Femur (tissue), 1 donor: ENCODE data around the gene EVI2A.
"Not testable (repeated sequence)": the region's sequence is repeated elsewhere in the genome, so short reads cannot be mapped to it uniquely, and the experiment has no call there.

Experiments used
- DNase-seq: peaks from one replicate; pipeline ENCODE4 v3.0.0-alpha.2; 2017

EVI2A gene, protein sequence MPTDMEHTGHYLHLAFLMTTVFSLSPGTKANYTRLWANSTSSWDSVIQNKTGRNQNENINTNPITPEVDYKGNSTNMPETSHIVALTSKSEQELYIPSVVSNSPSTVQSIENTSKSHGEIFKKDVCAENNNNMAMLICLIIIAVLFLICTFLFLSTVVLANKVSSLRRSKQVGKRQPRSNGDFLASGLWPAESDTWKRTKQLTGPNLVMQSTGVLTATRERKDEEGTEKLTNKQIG

DNA sequence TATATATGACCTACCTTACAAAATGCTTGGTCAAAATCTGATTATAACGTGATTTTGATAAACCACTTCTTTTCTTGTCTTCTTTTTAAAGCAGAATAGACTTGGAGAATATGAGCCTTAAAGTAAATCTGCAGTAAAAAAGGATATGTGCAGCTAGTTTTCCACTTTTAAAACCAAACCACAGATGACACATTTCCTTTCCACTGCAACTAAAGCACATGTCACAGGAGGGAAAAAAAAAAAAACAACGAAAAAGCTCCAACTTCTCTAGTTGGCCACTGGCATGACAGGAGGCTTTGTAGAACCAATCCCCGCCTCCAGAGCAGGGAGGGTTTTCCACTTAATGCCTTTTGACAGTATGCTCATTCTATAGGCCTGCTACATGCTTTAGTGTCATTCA is at the start of gene EVI2A:
Gene EVI2A (minus strand): TSS at position 142 of the 400 bp plus-strand sequence. CDS start 2,609 bp downstream, outside the sequence.
- peak; percentile 57 for DNase-seq

DNA sequence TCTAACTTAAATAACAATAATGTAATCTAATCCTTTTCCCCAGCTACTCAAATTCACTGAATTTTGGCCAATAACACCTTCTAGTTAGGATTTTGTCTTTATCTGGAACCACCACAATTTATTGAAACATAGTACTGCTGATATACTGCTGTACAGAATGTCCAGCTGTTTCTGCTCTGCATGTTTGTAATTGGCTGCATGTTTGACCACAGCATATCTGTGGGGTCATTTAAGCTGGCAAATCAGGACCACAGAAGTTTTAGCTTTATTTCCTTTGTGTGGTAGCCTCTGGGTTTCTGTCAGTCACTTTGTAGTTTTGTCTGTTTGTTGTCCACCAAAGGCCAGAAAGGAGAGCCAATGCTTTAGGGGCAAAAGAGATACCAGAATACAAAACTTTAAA is 47.8 kb upstream of the EVI2A start:
- no peak for DNase-seq

DNA sequence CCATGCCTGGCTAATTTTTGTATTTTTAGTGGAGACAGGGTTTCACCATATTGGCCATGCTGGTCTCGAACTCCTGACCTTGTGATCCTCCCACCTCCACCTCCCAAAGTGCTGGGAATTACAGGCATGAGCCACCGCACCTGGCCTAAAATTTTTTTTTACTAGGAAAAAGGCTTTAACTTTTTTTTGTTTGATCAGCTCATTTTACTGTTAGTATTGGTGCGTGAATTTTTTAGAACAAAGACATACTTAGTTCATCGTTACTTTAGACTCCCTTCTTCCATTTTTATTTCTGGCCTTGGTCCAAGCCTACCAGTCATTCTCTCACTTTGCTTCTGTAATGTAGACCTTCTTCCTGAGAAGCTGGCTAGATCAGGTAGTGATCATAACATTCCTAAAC is 44.7 kb upstream of the EVI2A start:
- DNase-seq = no peak

DNA sequence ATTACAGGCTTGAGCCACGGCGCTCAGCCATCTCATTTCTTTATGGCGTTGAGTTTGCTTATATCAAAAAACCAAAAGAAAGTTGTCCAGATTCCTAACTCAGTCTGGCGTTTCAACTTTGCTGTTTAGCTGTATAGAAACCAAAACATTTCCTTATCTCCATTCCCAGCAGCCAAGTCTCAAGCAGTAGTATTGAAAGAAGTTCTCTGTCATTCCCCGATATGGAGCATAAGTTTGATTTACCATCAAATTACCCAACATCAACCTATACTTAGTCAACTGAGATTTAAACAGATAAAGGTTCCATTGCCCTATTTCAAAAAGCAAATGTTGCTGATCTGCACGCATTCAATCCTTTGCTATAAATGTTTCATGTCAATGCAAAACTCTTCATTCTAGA is 42.6 kb upstream of the EVI2A start:
- no peak for DNase-seq

DNA sequence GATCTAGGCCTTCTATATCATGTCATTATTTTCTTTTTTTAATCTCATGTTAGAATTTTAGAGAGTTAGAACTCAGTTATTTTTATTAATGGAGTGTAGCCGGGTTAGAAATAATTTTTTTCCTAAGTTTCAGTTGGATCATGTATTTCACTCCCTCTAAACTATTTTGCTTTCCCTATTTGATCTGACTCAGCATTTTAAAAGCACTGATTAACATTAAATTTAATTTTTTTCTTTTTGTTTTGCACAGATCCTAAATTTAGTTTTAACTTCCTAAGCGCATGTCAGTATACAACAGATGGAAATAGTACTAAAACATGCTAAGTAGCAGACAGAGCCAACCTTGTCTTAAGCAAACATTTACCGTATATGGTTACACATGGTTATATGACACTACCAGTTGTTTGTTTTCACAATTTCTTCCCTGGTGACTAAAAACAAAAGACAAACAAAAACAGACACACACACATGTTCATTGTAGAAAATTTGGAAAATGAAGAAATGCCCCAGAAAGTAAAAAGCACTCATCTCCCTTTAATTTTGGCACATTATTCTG is 36.5 kb upstream of the EVI2A start:
- DNase-seq = no peak

DNA sequence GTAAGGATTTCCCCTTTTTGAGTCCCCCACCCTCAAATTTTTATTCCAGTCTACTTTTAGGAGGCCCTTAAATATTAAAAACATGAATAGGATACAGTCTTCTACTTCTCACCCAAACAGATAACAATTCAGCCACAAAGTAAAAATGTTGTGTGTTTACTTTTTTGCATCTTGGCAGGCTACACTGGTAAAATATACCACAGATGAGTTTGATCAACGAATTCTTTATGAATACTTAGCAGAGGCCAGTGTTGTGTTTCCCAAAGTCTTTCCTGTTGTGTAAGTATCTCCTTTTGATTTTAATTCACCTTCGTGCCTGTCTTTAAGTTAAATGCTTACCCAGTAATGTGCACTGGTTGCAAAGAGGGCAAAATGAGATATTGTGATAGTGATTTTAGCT is 35.7 kb upstream of the EVI2A start:
- no peak for DNase-seq

DNA sequence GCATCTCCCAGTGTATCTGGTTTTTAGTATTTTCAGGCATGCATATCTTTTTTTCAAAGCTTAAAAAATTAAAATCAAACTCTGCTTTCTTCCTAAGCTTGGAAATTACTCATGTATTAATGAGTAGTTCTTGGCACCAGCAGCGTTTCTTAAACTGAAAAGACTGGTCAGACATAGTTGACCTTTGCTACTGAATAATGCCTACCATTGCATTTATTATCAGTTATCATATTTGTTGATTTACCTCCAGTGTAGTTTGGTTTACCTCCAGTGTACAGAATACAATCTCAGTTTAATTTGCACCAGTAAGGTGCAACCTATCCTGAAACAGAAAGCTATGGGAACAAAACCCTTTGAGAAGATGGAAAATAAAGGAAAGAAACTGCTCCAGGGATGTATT is 34.5 kb upstream of the EVI2A start:
- no peak for DNase-seq

DNA sequence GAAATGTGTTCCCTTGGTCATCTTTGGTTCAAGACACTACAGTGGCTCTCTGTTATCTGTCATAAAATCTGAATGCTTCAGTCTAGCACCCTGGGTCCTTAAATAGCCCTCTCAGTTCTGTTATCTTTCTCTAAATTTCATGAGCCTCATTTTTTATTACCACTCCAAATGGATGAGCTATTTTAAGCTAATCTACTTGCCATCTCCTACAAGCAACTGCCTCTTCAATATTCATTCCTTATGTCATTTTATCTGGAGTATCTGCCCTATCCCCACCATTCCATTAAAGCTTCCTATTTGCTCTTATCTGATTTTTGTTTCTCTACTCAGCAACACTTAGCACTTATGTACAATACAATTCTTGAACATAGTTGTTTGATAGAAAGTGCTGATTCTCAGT is 28.0 kb upstream of the EVI2A start:
- DNase-seq = no peak

DNA sequence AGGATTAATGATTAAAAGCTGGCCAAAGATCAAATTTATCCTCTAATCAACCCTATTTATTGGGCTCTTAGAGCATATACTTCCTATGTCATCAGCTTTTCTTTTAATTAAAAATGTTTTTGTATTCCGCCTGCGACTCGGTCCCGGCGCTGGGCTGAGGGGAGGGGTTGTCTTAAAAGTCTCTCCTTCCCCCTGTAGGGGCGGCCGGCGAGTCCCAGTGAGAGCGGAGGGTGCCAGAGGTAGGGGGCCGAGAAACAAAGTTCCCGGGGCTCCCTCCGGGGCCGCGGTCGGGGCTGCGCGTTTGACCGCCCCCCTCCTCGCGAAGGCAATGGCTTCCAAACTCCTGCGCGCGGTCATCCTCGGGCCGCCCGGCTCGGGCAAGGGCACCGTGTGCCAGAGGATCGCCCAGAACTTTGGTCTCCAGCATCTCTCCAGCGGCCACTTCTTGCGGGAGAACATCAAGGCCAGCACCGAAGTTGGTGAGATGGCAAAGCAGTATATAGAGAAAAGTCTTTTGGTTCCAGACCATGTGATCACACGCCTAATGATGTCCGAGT is 23.8 kb upstream of the EVI2A start:
- DNase-seq = not testable (repeated sequence)

DNA sequence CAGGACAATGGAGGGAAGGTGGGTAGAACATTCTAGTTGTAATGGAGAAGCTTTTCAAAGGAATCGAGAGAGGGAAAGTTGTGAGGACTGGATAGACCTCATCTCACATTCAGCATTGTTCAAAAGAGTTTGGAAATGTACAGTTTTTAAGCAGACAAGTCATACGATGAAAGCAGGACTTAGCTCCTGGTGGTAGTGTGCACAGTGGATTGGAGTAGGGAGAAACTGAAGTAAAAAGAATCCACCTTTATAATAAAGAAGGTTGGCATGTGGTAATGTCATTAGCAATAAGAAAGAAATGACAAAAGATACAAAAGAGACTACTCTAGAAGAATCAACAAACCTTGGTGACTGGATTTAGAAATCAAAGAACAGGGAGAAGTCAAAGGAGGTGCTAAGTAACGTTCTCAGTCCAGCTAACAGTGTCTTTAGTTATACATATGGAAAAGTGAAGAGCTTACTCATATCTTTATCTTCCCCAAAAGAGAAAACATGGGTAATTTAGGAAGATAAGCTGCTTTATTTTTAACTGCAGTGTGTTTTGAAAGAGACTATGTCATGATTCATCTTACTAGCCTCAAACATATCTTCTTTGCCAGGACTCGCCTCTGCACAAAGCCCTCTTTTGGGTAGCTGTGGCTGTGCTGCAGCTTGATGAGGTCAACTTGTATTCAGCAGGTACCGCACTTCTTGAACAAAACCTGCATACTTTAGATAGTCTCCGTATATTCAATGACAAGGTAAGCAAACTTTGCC is 18.7 kb upstream of the EVI2A start:
- no peak for DNase-seq

DNA sequence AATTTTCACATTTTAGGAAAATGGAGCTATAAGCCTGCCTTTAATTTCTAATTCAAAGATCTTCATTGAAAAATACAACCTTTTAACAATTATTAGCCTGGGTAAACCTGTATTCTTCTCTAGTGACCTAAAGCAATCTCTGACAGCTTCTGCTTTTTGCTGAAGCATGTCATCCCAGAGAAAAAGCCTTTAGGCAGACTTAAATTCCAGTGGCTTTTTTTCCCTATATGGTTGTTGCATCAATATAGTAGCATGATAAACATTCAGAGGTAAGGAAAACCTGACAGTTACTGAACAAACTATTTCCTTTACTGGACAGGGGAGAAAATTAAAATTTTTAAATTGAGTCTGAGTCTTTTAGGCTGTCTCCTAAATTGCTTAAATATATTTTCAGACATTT is 7.8 kb upstream of the EVI2A start:
- no peak for DNase-seq

DNA sequence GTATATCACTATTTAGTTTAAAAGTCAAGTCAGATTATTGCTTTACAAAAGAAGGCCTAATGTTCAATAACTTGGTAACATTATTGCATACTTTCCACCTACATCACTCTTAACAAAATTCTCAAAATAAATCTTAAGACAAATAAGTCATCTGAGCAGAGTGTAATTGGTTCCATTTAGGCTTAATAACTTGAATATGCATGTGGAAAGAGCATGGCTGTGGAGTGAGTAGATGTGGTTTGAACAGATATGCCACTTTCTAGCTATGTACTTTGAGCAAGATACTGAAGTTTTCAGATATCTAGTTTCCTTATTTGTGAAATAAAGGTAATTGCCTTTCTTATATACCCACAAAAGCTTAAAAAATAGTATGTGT is 6.7 kb upstream of the EVI2A start:
- no peak for DNase-seq

DNA sequence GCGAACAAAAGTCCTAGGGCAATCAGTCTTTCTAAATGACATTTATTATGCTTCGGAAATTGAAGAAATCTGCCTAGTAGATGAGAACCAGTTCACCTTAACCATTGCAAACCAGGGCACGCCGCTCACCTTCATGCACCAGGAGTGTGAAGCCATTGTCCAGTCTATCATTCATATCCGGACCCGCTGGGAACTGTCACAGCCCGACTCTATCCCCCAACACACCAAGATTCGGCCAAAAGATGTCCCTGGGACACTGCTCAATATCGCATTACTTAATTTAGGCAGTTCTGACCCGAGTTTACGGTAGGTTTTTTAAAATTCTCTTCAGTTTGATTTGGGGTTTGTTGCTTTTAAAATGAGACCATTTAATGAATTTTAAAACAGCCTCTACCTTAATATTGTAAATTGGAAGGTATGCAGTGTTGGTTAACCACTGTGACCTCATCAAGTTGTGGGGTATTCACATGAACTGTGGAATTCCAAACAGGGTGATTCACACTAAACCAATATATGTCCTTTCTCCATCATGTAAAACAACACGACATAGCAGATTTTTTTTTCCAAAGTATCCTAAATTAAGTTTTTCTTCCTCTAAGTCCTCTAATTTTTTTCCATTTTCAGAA is 6.2 kb upstream of the EVI2A start:
- no peak for DNase-seq

DNA sequence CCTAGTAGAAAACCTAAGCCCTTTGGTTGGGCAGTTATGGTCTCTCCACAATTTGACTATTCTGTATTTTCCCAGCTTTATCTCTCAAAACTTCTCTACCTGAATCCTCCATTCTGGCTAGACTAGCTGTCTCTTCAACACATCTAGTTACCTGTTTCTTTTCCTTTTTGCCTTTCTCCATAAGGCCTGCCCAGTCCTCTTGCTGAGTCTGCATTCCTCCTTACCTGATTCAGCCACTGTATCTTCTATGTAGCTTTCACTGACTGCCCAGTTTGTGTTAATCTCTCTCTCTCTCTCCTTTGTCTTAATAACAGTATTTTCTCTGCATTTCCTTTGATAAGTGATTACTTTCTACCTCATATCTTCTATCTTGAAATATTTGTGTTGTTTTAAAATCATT is 2.1 kb upstream of the EVI2A start:
- DNase-seq = no peak

DNA sequence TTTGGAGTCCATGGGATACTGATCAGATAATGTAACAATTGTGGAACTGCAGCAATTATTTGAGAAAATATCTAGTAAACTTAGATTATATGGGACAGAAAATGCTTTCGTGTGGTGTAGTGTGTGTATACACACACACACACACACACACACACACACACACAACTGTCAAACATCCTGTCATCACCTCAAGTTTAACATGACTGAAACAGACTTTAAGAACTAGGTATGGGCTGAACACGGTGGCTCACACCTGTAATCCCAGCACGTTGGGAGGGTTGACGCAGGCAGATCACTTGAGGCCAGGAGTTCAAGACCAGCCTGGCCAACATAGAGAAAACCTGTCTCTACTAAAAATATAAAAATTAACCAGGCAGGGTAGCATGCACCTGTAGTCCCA is 544 bp upstream of the EVI2A start:
- DNase-seq = no peak

DNA sequence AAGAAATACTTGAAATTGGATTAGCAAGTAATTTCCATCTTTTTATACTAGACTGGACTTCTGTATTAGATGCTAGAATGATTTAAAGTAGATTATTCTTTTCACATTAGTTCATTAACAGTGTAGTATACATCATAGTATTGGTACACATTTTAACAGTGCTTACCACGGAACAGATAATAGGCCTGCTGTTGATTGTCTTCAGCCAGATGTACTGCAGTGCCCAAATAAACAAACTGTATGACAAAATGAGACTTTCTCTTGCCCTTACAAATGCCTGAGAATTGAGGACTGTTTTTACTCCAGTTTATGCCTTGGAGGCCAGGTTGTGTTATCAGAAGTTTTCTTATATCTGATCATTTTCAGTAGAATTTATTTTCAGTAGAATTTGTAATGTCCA is 631 bp downstream of the EVI2A start:
- no peak for DNase-seq

DNA sequence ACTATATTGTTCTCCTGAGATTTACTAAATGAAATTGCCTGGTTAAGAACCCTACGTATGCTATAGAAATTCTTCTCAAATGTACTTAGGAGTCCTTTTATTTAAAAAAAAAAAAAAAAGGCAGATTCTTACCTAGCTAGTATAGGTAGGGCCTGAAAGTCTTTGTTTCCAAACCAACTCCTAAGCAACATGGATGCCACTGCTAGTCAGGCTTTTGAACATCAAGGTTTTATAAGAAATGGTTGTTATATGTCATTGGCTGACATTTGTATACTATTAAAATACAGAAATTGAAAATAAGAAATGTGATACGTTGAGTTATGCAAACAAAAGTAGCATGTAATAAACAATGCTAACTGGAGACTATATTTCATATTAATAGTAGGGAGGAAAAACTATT is 1.2 kb downstream of the EVI2A start:
- DNase-seq = no peak

DNA sequence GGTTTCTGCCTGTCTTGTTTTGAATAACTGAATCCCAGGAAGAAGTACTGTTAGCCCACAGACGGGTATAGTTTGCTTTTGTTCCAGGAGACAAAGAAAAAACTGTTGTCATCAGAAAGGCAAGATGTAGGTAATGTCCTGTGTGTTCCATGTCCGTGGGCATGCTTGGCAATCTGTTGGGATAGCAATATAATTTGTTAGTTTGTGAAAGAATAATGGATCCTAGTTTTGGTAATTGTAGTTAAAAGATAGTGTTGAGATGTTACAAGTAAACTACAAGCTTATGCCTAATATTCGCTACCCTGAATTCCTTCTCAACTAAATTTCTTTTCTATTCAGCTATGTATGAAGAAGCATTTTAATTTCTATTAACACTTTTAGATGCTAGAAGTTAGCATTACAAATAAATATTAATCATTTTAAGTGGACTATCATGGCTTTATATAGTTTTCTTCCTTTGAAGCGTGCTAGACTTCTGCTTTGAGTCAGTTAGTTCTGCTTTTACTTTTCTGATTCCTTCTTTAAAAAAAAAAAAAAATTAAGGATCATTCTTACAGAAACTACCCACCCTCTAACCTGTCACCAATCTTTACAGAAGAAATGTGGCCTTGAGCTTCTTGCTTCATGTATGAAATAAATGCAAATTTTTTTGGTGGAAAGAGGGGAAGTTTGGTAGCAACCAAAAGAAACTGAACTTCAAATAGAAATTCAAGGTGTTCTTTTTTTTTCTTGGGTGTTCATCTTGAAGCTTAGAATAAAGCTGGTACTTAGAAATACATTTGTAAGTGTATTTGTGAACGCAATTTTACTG is 2.4 kb downstream of the EVI2A start:
- DNase-seq = no peak

DNA sequence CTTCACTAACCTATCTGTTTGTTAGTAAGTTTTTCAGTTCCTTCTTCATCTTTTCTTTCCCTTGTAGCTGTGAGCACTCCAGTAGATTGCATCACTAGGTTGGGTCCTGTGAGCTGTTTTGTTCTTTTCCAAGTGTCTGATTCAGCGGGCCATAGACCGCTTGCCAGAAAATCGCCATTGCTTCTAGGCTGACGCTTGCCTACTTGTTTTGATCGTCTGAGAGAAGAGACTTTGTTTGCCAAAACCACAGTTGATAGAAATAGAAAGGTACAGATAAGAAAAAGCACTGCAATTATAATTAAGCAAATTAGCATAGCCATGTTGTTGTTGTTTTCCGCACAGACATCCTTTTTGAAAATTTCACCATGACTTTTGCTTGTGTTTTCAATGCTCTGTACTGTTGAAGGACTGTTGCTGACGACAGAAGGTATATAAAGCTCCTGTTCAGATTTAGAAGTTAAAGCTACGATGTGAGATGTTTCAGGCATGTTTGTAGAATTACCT is 3.1 kb downstream of the EVI2A start:
- DNase-seq = no peak

DNA sequence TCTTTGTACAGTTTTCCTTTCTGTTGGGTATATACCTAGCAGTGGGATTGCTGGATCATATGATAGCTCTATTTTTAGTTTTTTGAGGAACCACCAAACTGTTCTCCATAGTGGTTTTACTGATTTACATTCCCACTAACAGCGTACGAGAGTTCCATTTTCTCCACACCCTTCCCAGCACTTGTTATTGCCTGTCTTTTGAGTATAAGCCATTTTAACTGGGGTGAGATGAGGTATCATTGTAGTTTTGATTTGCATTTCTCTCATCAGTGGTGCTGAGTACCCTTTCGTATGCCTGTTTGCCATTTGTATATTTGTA is 6.7 kb downstream of the EVI2A start:
- DNase-seq = no peak

DNA sequence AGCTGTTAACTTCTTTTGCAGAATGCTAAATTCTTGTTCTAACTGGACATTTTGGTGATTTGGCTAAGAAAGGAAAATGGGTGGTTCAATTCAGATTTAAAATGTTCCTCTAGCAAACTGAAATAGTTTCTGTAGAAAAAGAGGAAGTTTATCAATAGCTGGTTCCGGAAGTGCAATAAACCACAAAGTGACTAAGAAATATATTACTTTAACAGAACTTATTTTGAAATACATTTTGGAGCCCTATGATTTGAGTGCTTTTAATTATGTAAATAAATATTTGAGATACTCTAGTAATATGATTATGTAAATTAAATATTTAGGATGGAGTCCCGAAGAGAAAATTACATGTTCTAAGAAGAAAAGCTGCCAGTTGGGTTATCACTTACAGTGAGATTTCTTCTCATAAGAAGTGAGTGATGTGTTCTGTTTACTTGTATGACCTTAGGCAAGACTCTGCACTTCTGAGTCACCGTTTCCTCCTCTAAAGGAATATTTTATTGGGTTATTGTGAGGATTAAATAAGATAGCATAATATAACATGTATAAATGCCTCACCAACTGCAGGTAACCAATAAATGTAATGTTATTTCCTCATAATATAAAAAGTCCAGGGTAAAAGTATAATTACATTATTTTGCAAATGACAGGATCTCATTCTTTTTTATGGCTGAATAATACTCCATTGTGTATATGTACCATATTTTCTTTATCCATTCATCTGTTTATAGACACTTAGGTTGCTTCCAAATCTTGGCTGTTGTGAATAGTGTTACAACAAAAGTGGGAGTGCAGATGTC is 7.2 kb downstream of the EVI2A start, which contains the start of gene EVI2B:
Gene EVI2B (minus strand): TSS at position 73 of the 800 bp plus-strand sequence. CDS start 8,445 bp downstream, outside the sequence.
- DNase-seq = no peak

DNA sequence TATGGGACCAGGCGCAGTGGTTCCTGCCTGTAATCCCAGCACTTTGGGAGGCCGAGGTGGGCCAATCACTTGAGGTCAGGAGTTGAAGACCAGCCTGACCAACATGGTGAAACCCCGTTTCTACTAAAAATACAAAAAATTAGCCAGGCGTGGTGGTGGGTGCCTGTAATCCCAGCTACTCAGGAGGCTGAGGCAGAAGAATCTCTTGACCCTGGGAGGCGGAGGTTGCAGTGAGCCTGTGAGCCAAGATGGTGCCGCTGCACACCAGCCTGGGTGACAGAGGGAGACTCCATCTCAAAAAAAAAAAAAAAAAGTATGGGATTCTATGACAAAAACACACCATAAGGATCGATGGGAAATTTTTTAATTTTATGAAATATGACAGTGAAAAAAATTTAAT is 9.2 kb downstream of the EVI2A start:
- DNase-seq = not testable (repeated sequence)
